GM18951 (cell line): ENCODE data around the gene WDR77.

Experiments
- POLR2A ChIP-seq: IDR thresholded peaks from 4 replicates; pipeline ENCODE4 v1.6.1; 2011; ENCODE audit warnings: mild to moderate bottlenecking; ENCODE audit not compliant: insufficient read length, insufficient read depth; ENCODE audit errors: extremely low read depth
- in situ Hi-C: fragments of 300-500 bp; cut with MboI; formaldehyde crosslinking; loops from one replicate; pipeline ENCODE4 v1.12.0; 2022; ENCODE audit warnings: low sequenced_read_pairs, mixed read lengths, inconsistent platforms; ENCODE audit not compliant: unreplicated experiment

The WDR77 gene

GRCh38 chr1:111448918-111449702 is at the start of gene WDR77, which contains the start of gene ATP5PB:
WDR77 (minus strand) TSS chr1:111449256; CDS start chr1:111449169, 87 bp downstream.
ATP5PB (plus strand) TSS chr1:111449464; CDS start chr1:111449542, 78 bp downstream.
- in situ Hi-C loops: no loop called here
- TF ChIP-seq POLR2A: peak; percentile 64

- in situ Hi-C loops: loop anchor here (25.0 kb wide), 1 partner anchor 865 kb away; no protein-coding TSS in a partner anchor
- no peak for TF ChIP-seq POLR2A
These were observed 48.5 kb upstream of the WDR77 start for GRCh38 chr1:111497592-111497991.

GRCh38 chr1:111496398-111496797 is 47.3 kb upstream of the WDR77 start:
- TF ChIP-seq POLR2A: no peak
- in situ Hi-C loops: loop anchor here (25.0 kb wide), 1 partner anchor 866 kb away; no protein-coding TSS in a partner anchor

- TF ChIP-seq POLR2A: no peak
- in situ Hi-C loops: loop anchor here (25.0 kb wide), 1 partner anchor 871 kb away; no protein-coding TSS in a partner anchor
These were observed 42.0 kb upstream of the WDR77 start for GRCh38 chr1:111491070-111491469.

GRCh38 chr1:111490220-111490619 is 41.2 kb upstream of the WDR77 start:
- no peak for TF ChIP-seq POLR2A
- in situ Hi-C loops: loop anchor here (25.0 kb wide), 1 partner anchor 872 kb away; no protein-coding TSS in a partner anchor

GRCh38 chr1:111489604-111490003 is 40.5 kb upstream of the WDR77 start:
- TF ChIP-seq POLR2A: no peak
- in situ Hi-C loops: loop anchor here (25.0 kb wide), 1 partner anchor 873 kb away; no protein-coding TSS in a partner anchor

GRCh38 chr1:111488669-111489068 is 39.6 kb upstream of the WDR77 start:
- no peak for TF ChIP-seq POLR2A
- in situ Hi-C loops: loop anchor here (25.0 kb wide), 1 partner anchor 874 kb away; no protein-coding TSS in a partner anchor

- in situ Hi-C loops: loop anchor here (25.0 kb wide), 1 partner anchor 875 kb away; no protein-coding TSS in a partner anchor
- TF ChIP-seq POLR2A: no peak
These were observed 38.1 kb upstream of the WDR77 start for GRCh38 chr1:111487133-111487532.

GRCh38 chr1:111486431-111486830 is 37.4 kb upstream of the WDR77 start:
- in situ Hi-C loops: loop anchor here (25.0 kb wide), 1 partner anchor 876 kb away; no protein-coding TSS in a partner anchor
- TF ChIP-seq POLR2A: no peak

- in situ Hi-C loops: loop anchor here (25.0 kb wide), 1 partner anchor 878 kb away; no protein-coding TSS in a partner anchor
- no peak for TF ChIP-seq POLR2A
These were observed 35.5 kb upstream of the WDR77 start for GRCh38 chr1:111484391-111485026.

GRCh38 chr1:111483876-111484275 is 34.8 kb upstream of the WDR77 start:
- in situ Hi-C loops: loop anchor here (25.0 kb wide), 1 partner anchor 878 kb away; no protein-coding TSS in a partner anchor
- no peak for TF ChIP-seq POLR2A

GRCh38 chr1:111483166-111483565 is 34.1 kb upstream of the WDR77 start:
- in situ Hi-C loops: loop anchor here (25.0 kb wide), 1 partner anchor 879 kb away; no protein-coding TSS in a partner anchor
- TF ChIP-seq POLR2A: no peak
